ENCODE measurements around the gene IFIT1.

DNA sequence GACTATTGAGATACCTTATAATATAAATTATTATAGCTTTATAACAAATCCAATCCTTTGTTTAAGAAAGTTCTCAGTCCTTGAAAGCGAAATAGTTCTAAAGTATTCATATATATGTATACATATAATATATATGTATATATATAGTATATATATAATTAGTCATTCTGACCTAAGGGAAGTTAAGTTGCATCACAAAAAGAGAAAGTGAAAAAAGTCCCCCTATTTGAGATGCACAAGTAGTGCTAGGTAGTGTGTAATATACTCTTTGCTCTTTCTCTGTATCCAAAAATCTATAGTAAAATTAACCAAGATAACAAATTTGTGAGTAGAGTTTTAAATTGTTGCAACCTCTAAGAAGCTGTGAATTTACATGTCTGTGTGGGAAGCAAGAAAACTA, 27.9 kb upstream of the IFIT1 start:
- TF ChIP-seq, protein P1, sequence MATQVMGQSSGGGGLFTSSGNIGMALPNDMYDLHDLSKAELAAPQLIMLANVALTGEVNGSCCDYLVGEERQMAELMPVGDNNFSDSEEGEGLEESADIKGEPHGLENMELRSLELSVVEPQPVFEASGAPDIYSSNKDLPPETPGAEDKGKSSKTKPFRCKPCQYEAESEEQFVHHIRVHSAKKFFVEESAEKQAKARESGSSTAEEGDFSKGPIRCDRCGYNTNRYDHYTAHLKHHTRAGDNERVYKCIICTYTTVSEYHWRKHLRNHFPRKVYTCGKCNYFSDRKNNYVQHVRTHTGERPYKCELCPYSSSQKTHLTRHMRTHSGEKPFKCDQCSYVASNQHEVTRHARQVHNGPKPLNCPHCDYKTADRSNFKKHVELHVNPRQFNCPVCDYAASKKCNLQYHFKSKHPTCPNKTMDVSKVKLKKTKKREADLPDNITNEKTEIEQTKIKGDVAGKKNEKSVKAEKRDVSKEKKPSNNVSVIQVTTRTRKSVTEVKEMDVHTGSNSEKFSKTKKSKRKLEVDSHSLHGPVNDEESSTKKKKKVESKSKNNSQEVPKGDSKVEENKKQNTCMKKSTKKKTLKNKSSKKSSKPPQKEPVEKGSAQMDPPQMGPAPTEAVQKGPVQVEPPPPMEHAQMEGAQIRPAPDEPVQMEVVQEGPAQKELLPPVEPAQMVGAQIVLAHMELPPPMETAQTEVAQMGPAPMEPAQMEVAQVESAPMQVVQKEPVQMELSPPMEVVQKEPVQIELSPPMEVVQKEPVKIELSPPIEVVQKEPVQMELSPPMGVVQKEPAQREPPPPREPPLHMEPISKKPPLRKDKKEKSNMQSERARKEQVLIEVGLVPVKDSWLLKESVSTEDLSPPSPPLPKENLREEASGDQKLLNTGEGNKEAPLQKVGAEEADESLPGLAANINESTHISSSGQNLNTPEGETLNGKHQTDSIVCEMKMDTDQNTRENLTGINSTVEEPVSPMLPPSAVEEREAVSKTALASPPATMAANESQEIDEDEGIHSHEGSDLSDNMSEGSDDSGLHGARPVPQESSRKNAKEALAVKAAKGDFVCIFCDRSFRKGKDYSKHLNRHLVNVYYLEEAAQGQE (IDR thresholded peaks at IDR 0.05; ENCODE audit: unreplicated experiment), result no peak
- TF ChIP-seq, protein P2, sequence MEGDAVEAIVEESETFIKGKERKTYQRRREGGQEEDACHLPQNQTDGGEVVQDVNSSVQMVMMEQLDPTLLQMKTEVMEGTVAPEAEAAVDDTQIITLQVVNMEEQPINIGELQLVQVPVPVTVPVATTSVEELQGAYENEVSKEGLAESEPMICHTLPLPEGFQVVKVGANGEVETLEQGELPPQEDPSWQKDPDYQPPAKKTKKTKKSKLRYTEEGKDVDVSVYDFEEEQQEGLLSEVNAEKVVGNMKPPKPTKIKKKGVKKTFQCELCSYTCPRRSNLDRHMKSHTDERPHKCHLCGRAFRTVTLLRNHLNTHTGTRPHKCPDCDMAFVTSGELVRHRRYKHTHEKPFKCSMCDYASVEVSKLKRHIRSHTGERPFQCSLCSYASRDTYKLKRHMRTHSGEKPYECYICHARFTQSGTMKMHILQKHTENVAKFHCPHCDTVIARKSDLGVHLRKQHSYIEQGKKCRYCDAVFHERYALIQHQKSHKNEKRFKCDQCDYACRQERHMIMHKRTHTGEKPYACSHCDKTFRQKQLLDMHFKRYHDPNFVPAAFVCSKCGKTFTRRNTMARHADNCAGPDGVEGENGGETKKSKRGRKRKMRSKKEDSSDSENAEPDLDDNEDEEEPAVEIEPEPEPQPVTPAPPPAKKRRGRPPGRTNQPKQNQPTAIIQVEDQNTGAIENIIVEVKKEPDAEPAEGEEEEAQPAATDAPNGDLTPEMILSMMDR (conservative IDR thresholded peaks at IDR 0.05; ENCODE audit: low read depth in 2 of 2), result no peak
- no peak for TF ChIP-seq EZH2 (IDR thresholded peaks at IDR 0.05; ENCODE audit: low read depth, unreplicated experiment)
- no peak for TF ChIP-seq CREB1 (CRISPR knock-in tag; IDR thresholded peaks at IDR 0.05; ENCODE audit: low read depth)
- TF ChIP-seq POLR2AphosphoS5 (IDR thresholded peaks at IDR 0.05; ENCODE audit: low read depth), result no peak
- no peak for TF ChIP-seq EZH2phosphoT487 (IDR thresholded peaks at IDR 0.05; ENCODE audit: unreplicated experiment)
- no peak for TF ChIP-seq ZNF331 (CRISPR knock-in tag; IDR thresholded peaks at IDR 0.05; ENCODE audit: low read depth)
- TF ChIP-seq, protein P3, sequence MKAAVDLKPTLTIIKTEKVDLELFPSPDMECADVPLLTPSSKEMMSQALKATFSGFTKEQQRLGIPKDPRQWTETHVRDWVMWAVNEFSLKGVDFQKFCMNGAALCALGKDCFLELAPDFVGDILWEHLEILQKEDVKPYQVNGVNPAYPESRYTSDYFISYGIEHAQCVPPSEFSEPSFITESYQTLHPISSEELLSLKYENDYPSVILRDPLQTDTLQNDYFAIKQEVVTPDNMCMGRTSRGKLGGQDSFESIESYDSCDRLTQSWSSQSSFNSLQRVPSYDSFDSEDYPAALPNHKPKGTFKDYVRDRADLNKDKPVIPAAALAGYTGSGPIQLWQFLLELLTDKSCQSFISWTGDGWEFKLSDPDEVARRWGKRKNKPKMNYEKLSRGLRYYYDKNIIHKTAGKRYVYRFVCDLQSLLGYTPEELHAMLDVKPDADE (IDR thresholded peaks at IDR 0.05), result no peak
